ENCODE measurements around the gene AKT1S1. TPM values are rescaled to one million over a fixed set of nuclear protein-coding genes. Genes with fewer than 3 reads are reported as not detected.

Gene AKT1S1
- total RNA-seq, 3 donors from 2014 or later (not counting 1 experiment from before 2014, with no cell fraction given), result 12.8 to 17.8 (median 16.1) TPM

- Histone ChIP-seq H3K9me3 (ENCODE audit: control insufficient read depth, insufficient read depth, low read length) (no peaks in the 10 kb centered on the region), H3K36me3 (ENCODE audit: control insufficient read depth, insufficient read depth, low read length) (peaks cover 3% of the 10 kb centered on the region), H3K4me1 (ENCODE audit: control insufficient read depth, insufficient read depth, low read length) (peaks cover 31% of the 10 kb centered on the region), H3K4me3 (ENCODE audit: low read length) (peak within 1 kb of the TSS; percentile 77), H3K27ac (ENCODE audit: low read length) (peak within 1 kb of the TSS; percentile 94), H3K27me3 (ENCODE audit: control insufficient read depth, insufficient read depth, low read length) (no peaks in the 10 kb centered on the region)
- H3K36me3 Mint-ChIP-seq, result no peaks in the 10 kb centered on the region
- peak; percentile 90 to 96 (median 91) for ATAC-seq
- H3K4me1 Mint-ChIP-seq, result peaks cover 30 to 33% of the 10 kb centered on the region in 2 donors
- intact Hi-C loops (cut with micrococcal nuclease), result loop anchor here (1.0 to 2.0 kb wide), 2 partner anchors 32 to 84 kb away; partner anchors contain the start of gene MED25
- no peaks in the 10 kb centered on the region for H3K27me3 Mint-ChIP-seq (ENCODE audit: low read depth in 2 of 2)
- peak within 1 kb of the TSS; percentile 86 to 95 for H3K27ac Mint-ChIP-seq
- peak within 1 kb of the TSS; percentile 93 for H3K4me3 Mint-ChIP-seq
- DNase-seq, result peak; percentile 92 to 95
- no peaks in the 10 kb centered on the region for H3K9me3 Mint-ChIP-seq
- WGBS (ENCODE audit: insufficient coverage), result 2% methylated on average over 98 of the region's 98 CpGs
- TF ChIP-seq CTCF (IDR thresholded peaks at IDR 0.05), result no peak
Observed at GRCh38 chr19:49850487-49851342, 26.4 kb downstream of the AKT1S1 start, which contains the start of gene PTOV1. Gene PTOV1, plus strand, starts transcription at chr19:49851159.

DNA sequence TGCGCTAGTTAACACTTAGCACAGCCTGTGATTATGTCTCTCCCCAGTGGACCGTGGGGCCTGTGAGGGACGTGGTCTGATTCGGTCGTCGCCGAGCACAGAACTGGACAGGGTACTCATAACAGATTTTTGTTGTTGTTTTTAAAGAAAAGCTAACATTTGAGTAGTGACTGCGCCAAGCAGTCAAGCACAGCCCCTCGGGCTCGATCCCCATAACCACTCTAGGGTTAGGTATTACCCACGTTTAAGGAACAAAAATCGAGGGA is 27.0 kb downstream of the AKT1S1 start:
- peak overlapping the region; percentile 93 for H3K4me3 Mint-ChIP-seq
- ATAC-seq (no peak), DNase-seq (no peak)
- peak overlapping the region; percentile 77 for H3K4me3 ChIP-seq (ENCODE audit: low read length)
- H3K27me3 ChIP-seq (ENCODE audit: control insufficient read depth, insufficient read depth, low read length), result no peaks in the 10 kb centered on the region
- H3K36me3 ChIP-seq (ENCODE audit: control insufficient read depth, insufficient read depth, low read length), result peaks cover 3% of the 10 kb centered on the region
- WGBS (ENCODE audit: insufficient coverage), result 63% methylated on average over 12 of the region's 12 CpGs
- intact Hi-C loops (cut with micrococcal nuclease), result loop anchor here (1.0 to 2.0 kb wide), 2 partner anchors 31 to 84 kb away; partner anchors contain the start of gene MED25
- H3K4me1 Mint-ChIP-seq, result peaks cover 30 to 33% of the 10 kb centered on the region in 2 donors
- H3K27me3 Mint-ChIP-seq (ENCODE audit: low read depth in 2 of 2), result no peaks in the 10 kb centered on the region
- H3K9me3 Mint-ChIP-seq, result no peaks in the 10 kb centered on the region
- no peaks in the 10 kb centered on the region for H3K9me3 ChIP-seq (ENCODE audit: control insufficient read depth, insufficient read depth, low read length)
- H3K27ac Mint-ChIP-seq, result peak overlapping the region; percentile 86 to 95
- no peak for TF ChIP-seq CTCF (IDR thresholded peaks at IDR 0.05)
- H3K27ac ChIP-seq (ENCODE audit: low read length), result peak overlapping the region; percentile 94
- no peaks in the 10 kb centered on the region for H3K36me3 Mint-ChIP-seq
- H3K4me1 ChIP-seq (ENCODE audit: control insufficient read depth, insufficient read depth, low read length), result peaks cover 31% of the 10 kb centered on the region

- Histone ChIP-seq H3K9me3 (ENCODE audit: control insufficient read depth, insufficient read depth, low read length) (no peaks in the 10 kb centered on the region), H3K4me1 (ENCODE audit: control insufficient read depth, insufficient read depth, low read length) (peaks cover 31% of the 10 kb centered on the region), H3K27ac (ENCODE audit: low read length) (no peak overlapping the region), H3K27me3 (ENCODE audit: control insufficient read depth, insufficient read depth, low read length) (no peaks in the 10 kb centered on the region), H3K36me3 (ENCODE audit: control insufficient read depth, insufficient read depth, low read length) (no peaks in the 10 kb centered on the region), H3K4me3 (ENCODE audit: low read length) (no peak overlapping the region)
- DNase-seq, result peak in 1 of 2 donors; percentile 23
- peak overlapping the region; percentile 86 to 95 for H3K27ac Mint-ChIP-seq
- H3K36me3 Mint-ChIP-seq, result no peaks in the 10 kb centered on the region
- H3K9me3 Mint-ChIP-seq, result no peaks in the 10 kb centered on the region
- ATAC-seq, result no peak
- peaks cover 30 to 33% of the 10 kb centered on the region in 2 donors for H3K4me1 Mint-ChIP-seq
- TF ChIP-seq CTCF (IDR thresholded peaks at IDR 0.05), result no peak
- intact Hi-C loops (cut with micrococcal nuclease), result loop anchor here (1.0 to 2.0 kb wide), 2 partner anchors 31 to 83 kb away; partner anchors contain the start of gene MED25
- no peaks in the 10 kb centered on the region for H3K27me3 Mint-ChIP-seq (ENCODE audit: low read depth in 2 of 2)
- H3K4me3 Mint-ChIP-seq, result peak overlapping the region; percentile 93
- WGBS (ENCODE audit: insufficient coverage), result 92% methylated on average over 15 of the region's 15 CpGs
Observed at GRCh38 chr19:49849433-49850220, 27.5 kb downstream of the AKT1S1 start.

All from natural killer cell (primary cell).